ENCODE measurements around the gene GSTM5. TPM values are rescaled to one million over a fixed set of nuclear protein-coding genes. Genes with fewer than 3 reads are reported as not detected.
"Not testable (repeated sequence)": the region's sequence is repeated elsewhere in the genome, so short reads cannot be mapped to it uniquely, and the experiment has no call there.

GSTM5 gene
- total RNA-seq, 1 donor from 2014 or later: not detected

DNA sequence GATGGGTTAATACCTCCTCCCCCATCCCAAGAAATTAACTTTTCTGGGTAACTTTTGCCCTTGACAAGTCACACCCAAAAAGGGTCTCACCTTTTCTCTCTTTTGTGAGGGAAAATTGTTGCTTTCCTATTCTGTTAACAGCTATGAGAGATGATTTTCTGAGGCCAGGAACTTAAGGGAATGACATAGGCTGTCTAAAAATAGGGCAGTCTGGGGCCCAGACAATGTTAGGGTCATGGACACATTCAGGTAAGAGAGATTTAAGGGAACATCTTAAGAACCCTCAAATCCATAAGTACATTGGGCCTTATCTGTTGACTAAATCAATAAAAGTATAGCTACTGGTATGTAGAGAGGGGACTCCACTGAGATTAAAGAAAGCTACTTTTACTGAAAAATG lies 37.2 kb downstream of the GSTM5 start:
- H3K4me3 Mint-ChIP-seq (ENCODE audit: unreplicated experiment): no peak overlapping the region
- H3K27me3 Mint-ChIP-seq (ENCODE audit: low read depth): peaks cover 14% of the 10 kb centered on the region
- no peaks in the 10 kb centered on the region for H3K4me1 Mint-ChIP-seq (ENCODE audit: low read depth)
- no peak for DNase-seq (ENCODE audit: low spot score)
- peaks cover 3% of the 10 kb centered on the region for H3K9me3 Mint-ChIP-seq (ENCODE audit: low read depth)
- H3K36me3 Mint-ChIP-seq (ENCODE audit: low read depth): peaks cover 4% of the 10 kb centered on the region
- TF ChIP-seq, protein P1, sequence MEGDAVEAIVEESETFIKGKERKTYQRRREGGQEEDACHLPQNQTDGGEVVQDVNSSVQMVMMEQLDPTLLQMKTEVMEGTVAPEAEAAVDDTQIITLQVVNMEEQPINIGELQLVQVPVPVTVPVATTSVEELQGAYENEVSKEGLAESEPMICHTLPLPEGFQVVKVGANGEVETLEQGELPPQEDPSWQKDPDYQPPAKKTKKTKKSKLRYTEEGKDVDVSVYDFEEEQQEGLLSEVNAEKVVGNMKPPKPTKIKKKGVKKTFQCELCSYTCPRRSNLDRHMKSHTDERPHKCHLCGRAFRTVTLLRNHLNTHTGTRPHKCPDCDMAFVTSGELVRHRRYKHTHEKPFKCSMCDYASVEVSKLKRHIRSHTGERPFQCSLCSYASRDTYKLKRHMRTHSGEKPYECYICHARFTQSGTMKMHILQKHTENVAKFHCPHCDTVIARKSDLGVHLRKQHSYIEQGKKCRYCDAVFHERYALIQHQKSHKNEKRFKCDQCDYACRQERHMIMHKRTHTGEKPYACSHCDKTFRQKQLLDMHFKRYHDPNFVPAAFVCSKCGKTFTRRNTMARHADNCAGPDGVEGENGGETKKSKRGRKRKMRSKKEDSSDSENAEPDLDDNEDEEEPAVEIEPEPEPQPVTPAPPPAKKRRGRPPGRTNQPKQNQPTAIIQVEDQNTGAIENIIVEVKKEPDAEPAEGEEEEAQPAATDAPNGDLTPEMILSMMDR (IDR thresholded peaks at IDR 0.05): no peak
- H3K27ac Mint-ChIP-seq (ENCODE audit: unreplicated experiment): no peak overlapping the region

DNA sequence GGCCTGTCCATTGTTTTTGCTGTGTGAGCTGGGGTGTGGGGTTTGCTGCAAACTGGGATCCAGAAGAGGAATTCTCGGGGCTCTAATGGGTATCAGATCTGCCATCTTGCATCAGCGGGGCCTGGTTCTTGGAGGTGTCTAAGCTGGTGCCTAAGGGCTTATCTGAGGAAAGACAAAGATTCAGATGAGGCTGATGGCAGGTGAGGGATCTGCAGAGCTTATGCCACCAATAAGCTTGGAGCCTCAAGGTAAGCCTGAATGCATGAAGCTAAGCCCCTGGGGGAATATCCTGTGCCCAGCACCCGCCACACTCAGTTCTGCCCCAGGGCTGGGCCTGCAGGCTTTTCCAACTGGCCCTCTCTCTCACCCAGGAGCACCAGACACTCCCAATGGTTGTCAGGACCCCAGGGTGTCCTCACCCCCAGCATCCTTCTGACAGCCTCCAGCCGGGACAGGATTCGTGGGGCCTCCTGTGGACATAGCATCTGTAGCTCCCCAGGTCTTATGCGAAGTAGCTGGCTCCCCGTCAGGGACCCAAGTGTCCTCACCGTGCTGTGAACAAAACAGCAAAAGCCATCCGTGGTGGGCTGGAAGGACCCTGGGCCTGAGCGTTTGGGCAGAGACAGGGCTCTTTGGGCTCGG lies 38.3 kb downstream of the GSTM5 start:
- TF ChIP-seq, protein P1 (IDR thresholded peaks at IDR 0.05): no peak
- H3K4me3 Mint-ChIP-seq (ENCODE audit: unreplicated experiment): no peak overlapping the region
- H3K4me1 Mint-ChIP-seq (ENCODE audit: low read depth): no peaks in the 10 kb centered on the region
- H3K27me3 Mint-ChIP-seq (ENCODE audit: low read depth): peaks cover 11% of the 10 kb centered on the region
- H3K9me3 Mint-ChIP-seq (ENCODE audit: low read depth): peaks cover 3% of the 10 kb centered on the region
- no peak overlapping the region for H3K27ac Mint-ChIP-seq (ENCODE audit: unreplicated experiment)
- DNase-seq (ENCODE audit: low spot score): no peak
- peaks cover 4% of the 10 kb centered on the region for H3K36me3 Mint-ChIP-seq (ENCODE audit: low read depth)

DNA sequence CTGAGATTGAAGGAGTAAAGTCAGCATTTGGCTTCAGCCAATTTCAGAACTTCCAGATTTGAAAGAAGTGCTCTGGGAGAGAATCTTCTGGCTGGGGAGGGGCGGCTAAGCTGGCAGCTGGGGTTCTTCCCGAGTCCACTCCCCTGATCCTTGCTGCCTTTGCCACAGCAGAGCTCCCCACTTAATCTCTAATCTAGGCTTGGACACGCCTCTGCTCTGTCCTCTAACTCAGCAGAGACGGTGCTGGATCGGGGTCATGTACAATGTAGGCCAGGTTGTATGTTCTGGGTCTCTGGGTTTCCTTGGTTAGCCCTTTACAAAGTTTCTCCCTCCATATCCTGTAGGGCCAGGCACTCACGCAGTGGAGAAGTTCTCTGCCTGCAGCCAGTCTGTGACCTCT lies 38.9 kb downstream of the GSTM5 start:
- no peak overlapping the region for H3K27ac Mint-ChIP-seq (ENCODE audit: unreplicated experiment)
- peaks cover 11% of the 10 kb centered on the region for H3K27me3 Mint-ChIP-seq (ENCODE audit: low read depth)

DNA sequence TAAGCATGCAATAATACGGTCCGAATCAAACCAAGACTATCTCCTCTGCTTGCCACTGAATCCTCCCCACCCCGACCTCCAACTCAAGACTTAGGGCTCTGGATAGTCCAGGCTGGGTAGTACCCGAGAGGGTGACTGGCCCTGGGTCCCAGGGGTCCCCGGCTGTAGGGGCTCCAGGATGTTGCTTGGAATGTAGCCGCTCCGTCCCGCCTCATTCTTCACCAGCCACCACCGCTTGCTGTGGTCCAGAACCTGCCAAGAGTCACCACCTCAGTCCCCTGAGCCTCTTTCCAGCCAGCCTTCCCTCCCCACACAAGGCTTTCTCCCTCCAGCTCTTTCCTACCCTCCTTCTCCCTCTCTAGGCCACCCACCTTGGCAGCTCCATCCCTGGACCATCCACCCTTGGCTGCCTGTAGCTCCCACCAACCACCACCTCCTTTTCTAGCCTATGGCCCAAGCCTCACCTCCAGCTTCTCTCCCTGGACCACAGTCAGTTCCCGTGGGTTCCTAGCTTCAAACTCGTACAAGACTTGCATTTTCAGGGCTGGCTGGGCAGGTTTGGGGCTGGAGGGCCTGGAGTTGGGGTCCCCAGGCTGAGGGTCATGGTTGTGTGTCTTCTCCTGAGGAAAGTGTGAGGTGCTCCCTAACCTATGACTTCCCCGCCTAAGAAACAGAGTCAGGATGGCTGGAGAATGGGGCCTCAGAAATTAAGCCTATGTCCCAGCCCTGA lies 39.6 kb downstream of the GSTM5 start:
- TF ChIP-seq, protein P1 (IDR thresholded peaks at IDR 0.05): no peak
- Mint-ChIP-seq H3K36me3 (ENCODE audit: low read depth) (peaks cover 4% of the 10 kb centered on the region), H3K4me1 (ENCODE audit: low read depth) (no peaks in the 10 kb centered on the region), H3K27ac (ENCODE audit: unreplicated experiment) (no peak overlapping the region), H3K27me3 (ENCODE audit: low read depth) (peaks cover 8% of the 10 kb centered on the region), H3K9me3 (ENCODE audit: low read depth) (peaks cover 3% of the 10 kb centered on the region), H3K4me3 (ENCODE audit: unreplicated experiment) (no peak overlapping the region)
- no peak for DNase-seq (ENCODE audit: low spot score)

More for the DNA sequence above, 38.9 kb downstream of the GSTM5 start:
- Mint-ChIP-seq H3K4me1 (ENCODE audit: low read depth) (no peaks in the 10 kb centered on the region), H3K36me3 (ENCODE audit: low read depth) (peaks cover 4% of the 10 kb centered on the region), H3K4me3 (ENCODE audit: unreplicated experiment) (no peak overlapping the region), H3K9me3 (ENCODE audit: low read depth) (peaks cover 3% of the 10 kb centered on the region)
- TF ChIP-seq, protein P1 (IDR thresholded peaks at IDR 0.05): no peak
- no peak for DNase-seq (ENCODE audit: low spot score)

DNA sequence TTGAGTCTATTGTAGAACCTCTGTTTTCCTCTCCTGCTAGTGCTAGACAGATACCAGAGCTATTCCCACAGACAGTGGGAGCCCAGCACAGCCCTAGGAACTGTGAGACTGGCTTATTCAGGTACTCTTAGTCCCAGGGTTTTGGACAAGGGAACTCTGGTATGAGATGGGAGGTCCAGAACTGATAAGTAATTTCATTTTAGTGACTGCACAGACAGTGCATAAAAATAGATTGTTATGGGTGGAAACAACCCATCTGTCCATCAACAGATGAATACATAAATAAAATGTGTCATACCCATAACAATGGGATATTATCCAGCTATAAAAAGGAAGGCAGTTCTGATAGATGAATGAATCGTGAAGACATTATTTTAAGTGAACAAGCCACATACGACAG lies 42.7 kb downstream of the GSTM5 start:
- Mint-ChIP-seq H3K4me1 (ENCODE audit: low read depth) (no peaks in the 10 kb centered on the region), H3K4me3 (ENCODE audit: unreplicated experiment) (no peak overlapping the region), H3K9me3 (ENCODE audit: low read depth) (no peaks in the 10 kb centered on the region), H3K27me3 (ENCODE audit: low read depth) (no peaks in the 10 kb centered on the region), H3K36me3 (ENCODE audit: low read depth) (no peaks in the 10 kb centered on the region), H3K27ac (ENCODE audit: unreplicated experiment) (no peak overlapping the region)
- TF ChIP-seq, protein P1 (IDR thresholded peaks at IDR 0.05): no peak
- no peak for DNase-seq (ENCODE audit: low spot score)

DNA sequence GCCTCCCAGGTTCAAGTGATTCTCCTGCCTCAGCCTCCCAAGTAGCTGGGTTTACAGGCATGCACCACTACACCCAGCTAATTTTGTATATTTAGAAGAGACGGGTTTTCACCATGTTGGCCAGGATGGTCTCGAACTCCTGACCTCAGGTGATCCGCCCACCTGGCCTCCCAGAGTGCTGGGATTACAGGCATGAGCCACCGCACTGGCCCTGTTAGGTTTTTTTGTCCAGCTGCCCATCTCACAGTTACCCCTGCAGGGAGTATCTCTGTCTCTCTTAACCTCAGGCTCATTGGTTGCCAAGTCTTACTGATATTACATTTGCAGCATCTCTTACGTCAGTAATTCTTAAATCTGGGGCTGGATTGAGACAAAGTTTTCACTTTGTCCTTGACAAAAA lies 44.3 kb downstream of the GSTM5 start:
- H3K4me3 Mint-ChIP-seq (ENCODE audit: unreplicated experiment); DNase-seq (ENCODE audit: low spot score); H3K4me1 Mint-ChIP-seq (ENCODE audit: low read depth); H3K27ac Mint-ChIP-seq (ENCODE audit: unreplicated experiment); H3K36me3 Mint-ChIP-seq (ENCODE audit: low read depth); H3K27me3 Mint-ChIP-seq (ENCODE audit: low read depth); H3K9me3 Mint-ChIP-seq (ENCODE audit: low read depth): not testable (repeated sequence)
